HepG2 (cell line): Measurements from ENCODE around the gene NAP1L1. TPM values are rescaled to one million over a fixed set of nuclear protein-coding genes. Genes with fewer than 3 reads are reported as not detected.

Source experiments
- ATAC-seq: fragments of 200-7000 bp; cut with Tn5 transposase; 3 replicates; pipeline ENCODE4 v1.9.1; 2020; ENCODE audit warnings: mild to moderate bottlenecking, moderate library complexity
- BruUV-seq: library from RNA; stranded (reverse); fragments of 400-500 nt; replicated peaks from 2 replicates; lab custom pipeline; 2021; lab: Mats Ljungman, UMichigan
- CTCF ChIA-PET: fragments of 300-600 bp; formaldehyde crosslinking; extraction: SDS; loops from one replicate; lab custom pipeline; 2021; ENCODE audit warnings: low total read pairs, inconsistent platforms, low intra/inter-chr PET ratio; lab: Yijun Ruan, JAX
- POLR2A ChIA-PET: fragments of 350-600 bp; sonication (Branson Sonifier 250); formaldehyde crosslinking; loops from one replicate; lab custom pipeline; 2020; ENCODE audit warnings: antibody characterized with exemption, inconsistent platforms; lab: Yijun Ruan, JAX
- DNase-seq: peaks from one replicate; pipeline ENCODE4 v3.0.0-alpha.2; 2015; ENCODE audit warnings: low spot score
- FAIRE-seq: peaks from 3 replicates; lab custom pipeline; 2011; peaks lifted over from hg19 to GRCh38; lab: Jason Lieb, UNC
- H2AFZ ChIP-seq: one replicate; pipeline ENCODE4 v1.6.1; 2011; ENCODE audit warnings: low read length, inconsistent platforms
- H3K27ac ChIP-seq: fragments of 300-600 bp; 3 replicates; pipeline ENCODE4 v1.8.0; 2011; ENCODE audit warnings: mixed run types, mild to moderate bottlenecking, mixed read lengths, low read length, inconsistent platforms; ENCODE audit not compliant: insufficient read depth; ENCODE audit errors: extremely low read length
- H3K27me3 ChIP-seq, 2 experiments: fragments of 200-600 bp in 1 of 2; 2 replicates in 1 of 2; 3 replicates in 1 of 2; pipeline versions ENCODE4 v1.6.0 to v1.8.0; 2011; ENCODE audit warnings: low read length in 2 of 2, mild to moderate bottlenecking in 2 of 2, moderate library complexity in 2 of 2, inconsistent platforms in 1 of 2; ENCODE audit not compliant: insufficient read depth in 2 of 2, control insufficient read depth in 1 of 2
- H3K36me3 ChIP-seq, 2 experiments: fragments of 200-600 bp in 1 of 2; replicated peaks in 1 of 2; 2 replicates in 1 of 2; 3 replicates in 1 of 2; pipeline versions ENCODE4 v1.5.1 to v1.8.0; 2011; ENCODE audit warnings: low read length in 2 of 2, inconsistent platforms in 1 of 2; ENCODE audit not compliant: insufficient read depth in 2 of 2, control insufficient read depth in 1 of 2
- H3K4me1 ChIP-seq: 2 replicates; pipeline ENCODE4 v1.5.1; 2012; ENCODE audit warnings: low read length, inconsistent platforms; ENCODE audit not compliant: insufficient read depth
- H3K4me2 ChIP-seq: 2 replicates; pipeline ENCODE4 v1.6.0; 2011; ENCODE audit warnings: low read depth, low read length, inconsistent platforms
- H3K4me3 ChIP-seq, 3 experiments: fragments of 200-600 bp in 1 of 3; sonication (generic), shearing (Covaris generic) in 1 of 3; replicated peaks in 1 of 3; 2 replicates each; pipeline ENCODE4 v1.5.1; 2011 to 2016; ENCODE audit warnings: low read length in 3 of 3, inconsistent platforms in 2 of 3, low read depth in 2 of 3, mild to moderate bottlenecking in 2 of 3, control low read depth in 1 of 3, mixed read lengths in 1 of 3; ENCODE audit not compliant: insufficient read depth in 1 of 3
- H3K79me2 ChIP-seq: one replicate; pipeline ENCODE4 v1.6.1; 2011; ENCODE audit warnings: low read length, inconsistent platforms; ENCODE audit not compliant: insufficient read depth
- H3K9ac ChIP-seq: 2 replicates; pipeline ENCODE4 v1.6.0; 2011; ENCODE audit warnings: mild to moderate bottlenecking, low read depth, low read length, inconsistent platforms; ENCODE audit not compliant: insufficient read depth
- H3K9me3 ChIP-seq: 2 replicates; pipeline ENCODE4 v1.5.1; 2012; ENCODE audit warnings: mild to moderate bottlenecking, low read length
- H4K20me1 ChIP-seq: 2 replicates; pipeline ENCODE4 v1.6.0; 2011; ENCODE audit warnings: inconsistent platforms, mild to moderate bottlenecking, low read length, moderate library complexity; ENCODE audit not compliant: insufficient read depth
- CREB1 ChIP-seq, 2 experiments: fragments of 450-650 bp in 1 of 2; IDR thresholded peaks; 2 replicates each; pipeline ENCODE4 v1.6.1; 2016 to 2017; ENCODE audit warnings: control low read depth in 1 of 2, mild to moderate bottlenecking in 1 of 2, missing compliant biosample characterization in 1 of 2, missing genetic modification characterization in 1 of 2
- HDAC2 ChIP-seq: sonication (generic); formaldehyde crosslinking; IDR thresholded peaks from 2 replicates; pipeline ENCODE4 v1.4.0; 2020; ENCODE audit warnings: missing genetic modification reagents
- TBP ChIP-seq: sonication (generic); formaldehyde crosslinking; IDR thresholded peaks from 2 replicates; pipeline ENCODE4 v1.5.0; 2020; ENCODE audit warnings: missing genetic modification reagents
- TERF1 ChIP-seq: sonication (generic); formaldehyde crosslinking; IDR thresholded peaks from 2 replicates; pipeline ENCODE4 v1.8.0; 2022; ENCODE audit warnings: mild to moderate bottlenecking, missing genetic modification reagents, moderate library complexity
- ZNF333 ChIP-seq: sonication (generic); formaldehyde crosslinking; IDR thresholded peaks from 2 replicates; pipeline ENCODE4 v1.4.0; 2020; ENCODE audit warnings: mild to moderate bottlenecking, missing genetic modification reagents, borderline replicate concordance
- ZNF432 ChIP-seq: sonication (generic); formaldehyde crosslinking; IDR thresholded peaks from 2 replicates; pipeline ENCODE4 v1.5.0; 2020; ENCODE audit warnings: missing genetic modification reagents, mild to moderate bottlenecking, borderline replicate concordance
- ZNF83 ChIP-seq: sonication (generic); formaldehyde crosslinking; IDR thresholded peaks from 2 replicates; pipeline ENCODE4 v1.4.0; 2020; ENCODE audit warnings: missing genetic modification reagents, mild to moderate bottlenecking, borderline replicate concordance
- WGBS: methylation state at CpG from one replicate; pipeline ENCODE4 v1.1.6; 2017; ENCODE audit warnings: low lambda C conversion rate; 5-methylcytosine and 5-hydroxymethylcytosine counted together
- in situ Hi-C: cut with HindIII; loops from 2 replicates; pipeline ENCODE4 v1.10.0; 2017; ENCODE audit warnings: low pct_unique_long_range_greater_than_20kb; ENCODE audit not compliant: extremely low pct_ligation_motif_present
- intact Hi-C: fragments of 100-400 bp; cut with micrococcal nuclease; formaldehyde crosslinking; loops from one replicate; pipeline ENCODE4 v1.10.0; 2022; ENCODE audit not compliant: unreplicated experiment
- polyA plus RNA-seq, 8 experiments: library from polyadenylated mRNA; depleted of rRNA in 3 of 8; stranded (reverse) in 7 of 8; unstranded in 1 of 8; fragments of >200 nt; fragmentation: Illumina TruSeq in 4 of 8; extraction: Trizol in 4 of 8; gene quantifications; 2 replicates each; pipeline versions ENCODE4 v1.2.1 to v1.2.3, GENCODE V29; 2011 to 2016; ENCODE audit warnings: low read depth in 4 of 8, missing spikeins in 1 of 8, mixed read lengths in 1 of 8; ENCODE audit not compliant: insufficient read depth in 1 of 8
- total RNA-seq, 5 experiments: library from RNA; depleted of rRNA; stranded (reverse); fragments of >200 nt; fragmentation: Illumina TruSeq; extraction: Trizol; gene quantifications; 2 replicates each; pipeline ENCODE4 v1.2.3, GENCODE V29; 2016; ENCODE audit warnings: low read depth in 1 of 5

NAP1L1 gene
- total and polyA plus RNA-seq, 2 of the 13 experiments (the other 11 are each of a cell fraction or from before 2014, with no cell fraction given), result 207 to 309 TPM

GRCh38 chr12:76038176-76038575 lies 46.3 kb downstream of the NAP1L1 start:
- H3K4me1 ChIP-seq, result peaks cover 71% of the 10 kb centered on the region
- TF ChIP-seq ZNF432 (CRISPR knock-in tag), result no peak
- no peak for TF ChIP-seq ZNF83
- no peak for TF ChIP-seq TBP (CRISPR knock-in tag)
- no peak for TF ChIP-seq TERF1 (CRISPR knock-in tag)
- TF ChIP-seq CREB1 (IDR thresholded peaks at IDR 0.05), result no peak
- TF ChIP-seq CREB1 (CRISPR knock-in tag; IDR thresholded peaks at IDR 0.05), result no peak
- no peak for TF ChIP-seq ZNF333 (CRISPR knock-in tag)
- no peak for TF ChIP-seq HDAC2 (CRISPR knock-in tag)
- H3K9ac ChIP-seq, result no peak overlapping the region
- no peak overlapping the region for H3K4me3 ChIP-seq
- no peaks in the 10 kb centered on the region for H3K27me3 ChIP-seq
- ChIA-PET POLR2A (interaction anchor here (1.5 kb wide), 1 partner anchor 48 kb away, joined by 3 read pairs; no protein-coding TSS in a partner anchor), CTCF (interaction anchor here (1.5 kb wide), 1 partner anchor 478 kb away, joined by 3 read pairs; no protein-coding TSS in a partner anchor)
- WGBS, result 55% methylated on average over 2 of the region's 2 CpGs
- in situ Hi-C loops (no loop called here), intact Hi-C loops (no loop called here)
- H3K27ac ChIP-seq, result no peak overlapping the region
- no TSS peak for BruUV-seq
- no peaks in the 10 kb centered on the region for H3K9me3 ChIP-seq
- no peaks in the 10 kb centered on the region for H4K20me1 ChIP-seq
- H3K79me2 ChIP-seq, result peaks cover 8% of the 10 kb centered on the region
- ATAC-seq (no peak), DNase-seq (no peak), FAIRE-seq (no peak)
- no peaks in the 10 kb centered on the region for H3K36me3 ChIP-seq
- H2AFZ ChIP-seq, result no peak overlapping the region
- H3K4me2 ChIP-seq, result no peak overlapping the region
